ENCODE results near the gene ADAMTS2. TPM values are rescaled to one million over a fixed set of nuclear protein-coding genes. Genes with fewer than 3 reads are reported as not detected.

ADAMTS2 gene
- total and polyA plus RNA-seq, 8 donors: 1.8 to 41.5 (median 11.6) TPM

- DNase-seq: peak in 1 of 2 donors; percentile 14
- intact Hi-C loops (cut with DNase I; ENCODE audit: low total_unique reads): no loop called here
- H3K4me1 ChIP-seq: no peaks in the 10 kb centered on the region
- no peaks in the 10 kb centered on the region for H3K27me3 ChIP-seq
- 92 to 95% (median 92%) methylated on average over 18 to 19 of the region's 19 CpGs for WGBS, 5 donors
- no peak overlapping the region for H3K4me3 ChIP-seq
- no peak overlapping the region for H3K27ac ChIP-seq
- TF ChIP-seq, protein P1, sequence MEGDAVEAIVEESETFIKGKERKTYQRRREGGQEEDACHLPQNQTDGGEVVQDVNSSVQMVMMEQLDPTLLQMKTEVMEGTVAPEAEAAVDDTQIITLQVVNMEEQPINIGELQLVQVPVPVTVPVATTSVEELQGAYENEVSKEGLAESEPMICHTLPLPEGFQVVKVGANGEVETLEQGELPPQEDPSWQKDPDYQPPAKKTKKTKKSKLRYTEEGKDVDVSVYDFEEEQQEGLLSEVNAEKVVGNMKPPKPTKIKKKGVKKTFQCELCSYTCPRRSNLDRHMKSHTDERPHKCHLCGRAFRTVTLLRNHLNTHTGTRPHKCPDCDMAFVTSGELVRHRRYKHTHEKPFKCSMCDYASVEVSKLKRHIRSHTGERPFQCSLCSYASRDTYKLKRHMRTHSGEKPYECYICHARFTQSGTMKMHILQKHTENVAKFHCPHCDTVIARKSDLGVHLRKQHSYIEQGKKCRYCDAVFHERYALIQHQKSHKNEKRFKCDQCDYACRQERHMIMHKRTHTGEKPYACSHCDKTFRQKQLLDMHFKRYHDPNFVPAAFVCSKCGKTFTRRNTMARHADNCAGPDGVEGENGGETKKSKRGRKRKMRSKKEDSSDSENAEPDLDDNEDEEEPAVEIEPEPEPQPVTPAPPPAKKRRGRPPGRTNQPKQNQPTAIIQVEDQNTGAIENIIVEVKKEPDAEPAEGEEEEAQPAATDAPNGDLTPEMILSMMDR (IDR thresholded peaks at IDR 0.05): no peak
- TF ChIP-seq POLR2AphosphoS5 (IDR thresholded peaks at IDR 0.05) (no peak), EP300 (IDR thresholded peaks at IDR 0.05) (no peak), POLR2A (IDR thresholded peaks at IDR 0.05) (no peak)
- H3K9me3 ChIP-seq: peaks cover 3 to 83% (median 44%) of the 10 kb centered on the region in 4 donors
- H3K36me3 ChIP-seq: peaks cover 0 to 47% (median 21%) of the 10 kb centered on the region in 4 donors
Observed at GRCh38 chr5:179123491-179124272, 221.6 kb downstream of the ADAMTS2 start.

GRCh38 chr5:179123109-179123426 lies 222.2 kb downstream of the ADAMTS2 start:
- Histone ChIP-seq H3K4me3 (no peak overlapping the region), H3K36me3 (peaks cover 0 to 47% (median 21%) of the 10 kb centered on the region in 4 donors), H3K27me3 (no peaks in the 10 kb centered on the region), H3K27ac (no peak overlapping the region), H3K4me1 (no peaks in the 10 kb centered on the region), H3K9me3 (peaks cover 3 to 87% (median 44%) of the 10 kb centered on the region in 4 donors)
- peak in 1 of 2 donors; percentile 2 for DNase-seq
- WGBS, 5 donors: 50 to 88% (median 77%) methylated on average over 1 to 2 of the region's 2 CpGs
- TF ChIP-seq POLR2A (IDR thresholded peaks at IDR 0.05) (no peak), POLR2AphosphoS5 (IDR thresholded peaks at IDR 0.05) (no peak)
- intact Hi-C loops (cut with DNase I; ENCODE audit: low total_unique reads): no loop called here

DNA sequence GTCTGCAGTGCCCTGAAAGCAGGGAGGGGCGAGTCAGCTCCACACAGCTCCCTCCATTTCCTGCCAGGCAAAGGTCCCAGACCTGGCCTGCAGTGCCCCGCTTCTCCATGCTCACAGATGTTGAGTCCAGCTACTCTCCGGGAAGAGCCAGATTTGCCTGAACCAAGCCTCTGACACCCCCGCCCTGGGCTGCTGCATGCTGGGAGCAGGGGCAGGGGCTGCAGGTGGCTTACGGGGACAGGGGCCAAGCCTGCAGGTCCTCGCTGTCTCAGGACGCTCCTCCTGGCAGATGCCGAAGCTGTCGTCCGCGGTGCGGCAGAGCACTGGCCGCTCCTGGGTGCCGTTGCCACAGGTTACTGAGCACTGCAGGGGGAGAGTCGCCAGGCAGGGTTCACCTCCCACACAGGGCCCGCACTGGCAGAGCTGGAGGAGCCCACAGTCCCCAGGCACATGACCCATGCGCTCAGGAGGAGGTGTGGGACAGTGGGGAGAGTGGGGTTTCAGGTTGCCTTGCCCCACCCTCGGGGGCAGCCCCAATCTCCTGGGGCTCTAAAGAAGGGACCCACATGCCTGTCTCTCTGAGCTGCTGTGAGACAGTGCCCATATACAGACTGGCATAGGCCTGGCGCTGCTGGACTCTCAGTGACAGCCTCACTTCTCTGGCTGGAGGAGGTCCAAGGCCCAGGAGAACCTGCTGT lies 222.7 kb downstream of the ADAMTS2 start:
- H3K9me3 ChIP-seq: peaks cover 3 to 89% (median 46%) of the 10 kb centered on the region in 4 donors
- DNase-seq: peak in 1 of 2 donors; percentile 9

DNA sequence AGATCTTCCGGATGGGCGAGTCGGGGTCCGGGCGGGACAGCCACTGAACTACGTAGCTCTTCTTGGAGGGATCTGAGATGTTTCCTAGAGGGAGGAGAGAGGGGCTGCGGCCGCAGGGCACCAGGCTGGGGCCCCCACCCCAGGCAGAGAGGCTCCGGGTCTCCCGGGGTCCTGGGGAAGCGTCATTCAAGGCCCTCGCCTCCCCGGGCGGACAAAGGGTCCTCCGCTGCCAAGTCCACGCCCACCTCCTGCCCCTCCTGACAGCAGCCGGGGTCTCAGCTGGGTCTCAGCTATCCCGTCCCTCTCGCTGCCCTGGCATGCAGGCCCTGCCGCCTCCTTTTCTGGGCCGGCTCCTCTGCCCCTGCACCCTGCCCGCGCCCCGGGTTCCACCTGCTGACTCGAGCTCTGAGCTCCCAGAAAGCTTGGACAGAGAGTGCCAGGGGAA lies 223.6 kb downstream of the ADAMTS2 start:
- TF ChIP-seq POLR2AphosphoS5 (IDR thresholded peaks at IDR 0.05) (no peak), POLR2A (IDR thresholded peaks at IDR 0.05) (no peak), EP300 (IDR thresholded peaks at IDR 0.05) (no peak)
- TF ChIP-seq, protein P1 (IDR thresholded peaks at IDR 0.05): no peak
- Histone ChIP-seq H3K4me3 (no peak overlapping the region), H3K27ac (no peak overlapping the region), H3K27me3 (no peaks in the 10 kb centered on the region), H3K36me3 (peaks cover 0 to 37% (median 14%) of the 10 kb centered on the region in 4 donors), H3K4me1 (no peaks in the 10 kb centered on the region), H3K9me3 (peaks cover 3 to 89% (median 53%) of the 10 kb centered on the region in 4 donors)
- DNase-seq: no peak
- intact Hi-C loops (cut with DNase I; ENCODE audit: low total_unique reads): no loop called here
- WGBS, 5 donors: 89 to 96% (median 91%) methylated on average over 17 to 25 of the region's 25 CpGs

More for the DNA sequence above, 222.7 kb downstream of the ADAMTS2 start:
- intact Hi-C loops (cut with DNase I; ENCODE audit: low total_unique reads): no loop called here
- H3K27me3 ChIP-seq: no peaks in the 10 kb centered on the region
- H3K36me3 ChIP-seq: peaks cover 0 to 43% (median 18%) of the 10 kb centered on the region in 4 donors
- no peak overlapping the region for H3K4me3 ChIP-seq
- no peak overlapping the region for H3K27ac ChIP-seq
- WGBS, 5 donors: 84 to 100% (median 88%) methylated on average over 2 to 19 of the region's 19 CpGs
- TF ChIP-seq EP300 (IDR thresholded peaks at IDR 0.05): no peak
- TF ChIP-seq POLR2A (IDR thresholded peaks at IDR 0.05): no peak
- no peak for TF ChIP-seq POLR2AphosphoS5 (IDR thresholded peaks at IDR 0.05)
- H3K4me1 ChIP-seq: no peaks in the 10 kb centered on the region

- no peaks in the 10 kb centered on the region for H3K27me3 ChIP-seq
- peaks cover 6 to 87% (median 53%) of the 10 kb centered on the region in 4 donors for H3K9me3 ChIP-seq
- peaks cover 0 to 31% (median 14%) of the 10 kb centered on the region in 4 donors for H3K36me3 ChIP-seq
- H3K4me3 ChIP-seq: no peak overlapping the region
- H3K4me1 ChIP-seq: no peaks in the 10 kb centered on the region
- 61 to 90% (median 87%) methylated on average over 57 to 75 of the region's 75 CpGs for WGBS, 5 donors
- DNase-seq: peak in 1 of 2 donors; percentile 24
- H3K27ac ChIP-seq: no peak overlapping the region
- intact Hi-C loops (cut with DNase I; ENCODE audit: low total_unique reads): no loop called here
- TF ChIP-seq POLR2A (IDR thresholded peaks at IDR 0.05): no peak
- no peak for TF ChIP-seq POLR2AphosphoS5 (IDR thresholded peaks at IDR 0.05)
- TF ChIP-seq, protein P1 (IDR thresholded peaks at IDR 0.05): no peak
- no peak for TF ChIP-seq EP300 (IDR thresholded peaks at IDR 0.05)
Observed at GRCh38 chr5:179120951-179121666, 224.2 kb downstream of the ADAMTS2 start.
